ENCODE measurements around the gene IL23A. TPM values are rescaled to one million over a fixed set of nuclear protein-coding genes. Genes with fewer than 3 reads are reported as not detected.

IL23A gene
- total and polyA plus RNA-seq, 2 of the 13 experiments (the other 11 are each of a cell fraction or from before 2014, with no cell fraction given), result 0.33 to 0.35 TPM

DNA sequence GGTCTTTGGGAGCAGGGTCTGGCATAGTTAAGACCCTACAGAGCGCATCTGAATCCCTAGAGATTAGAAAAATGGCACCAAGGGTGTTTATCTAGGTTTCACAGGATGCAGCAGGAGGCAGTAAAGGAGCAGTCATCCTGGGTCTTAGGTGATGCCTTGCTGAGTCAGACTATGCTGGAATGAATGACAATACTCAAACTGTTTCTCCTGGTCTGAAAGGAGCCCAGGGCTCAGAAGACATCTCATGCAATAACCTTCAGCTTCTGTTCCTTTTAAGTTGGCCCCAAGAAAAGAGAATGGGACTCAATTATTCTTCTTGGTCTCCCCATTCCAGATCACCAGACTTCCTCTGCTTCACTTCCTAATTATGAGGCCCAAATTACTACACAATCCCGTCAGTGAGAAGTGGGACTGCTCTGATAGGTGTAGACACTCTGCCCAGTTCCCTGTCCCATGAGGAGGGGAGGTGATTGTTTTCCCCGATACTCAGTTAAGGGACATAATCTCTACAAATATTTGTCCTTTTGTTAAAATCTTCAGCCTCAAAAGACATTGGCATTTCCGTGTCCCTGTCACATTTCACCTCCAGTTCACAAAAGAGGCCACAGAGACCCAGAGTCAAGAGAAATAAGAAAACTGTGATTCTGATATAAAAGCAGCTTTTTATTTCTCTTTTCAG, 38.8 kb downstream of the IL23A start (continued):
- TF ChIP-seq NFIB (CRISPR knock-in tag; IDR thresholded peaks at IDR 0.05; ENCODE audit: borderline replicate concordance) (no peak), YY1 (IDR thresholded peaks at IDR 0.05; ENCODE audit: insufficient read depth, insufficient replicate concordance, low read depth, low read length) (no peak), ZSCAN12 (CRISPR knock-in tag; IDR thresholded peaks at IDR 0.05) (no peak), FOXK1 (CRISPR knock-in tag; IDR thresholded peaks at IDR 0.05; ENCODE audit: borderline replicate concordance, low read depth) (no peak), EEA1 (CRISPR knock-in tag; IDR thresholded peaks at IDR 0.05; ENCODE audit: borderline replicate concordance) (no peak), ZBTB20 (CRISPR knock-in tag; IDR thresholded peaks at IDR 0.05; ENCODE audit: borderline replicate concordance, low read depth) (no peak)
- TF ChIP-seq, protein P1, sequence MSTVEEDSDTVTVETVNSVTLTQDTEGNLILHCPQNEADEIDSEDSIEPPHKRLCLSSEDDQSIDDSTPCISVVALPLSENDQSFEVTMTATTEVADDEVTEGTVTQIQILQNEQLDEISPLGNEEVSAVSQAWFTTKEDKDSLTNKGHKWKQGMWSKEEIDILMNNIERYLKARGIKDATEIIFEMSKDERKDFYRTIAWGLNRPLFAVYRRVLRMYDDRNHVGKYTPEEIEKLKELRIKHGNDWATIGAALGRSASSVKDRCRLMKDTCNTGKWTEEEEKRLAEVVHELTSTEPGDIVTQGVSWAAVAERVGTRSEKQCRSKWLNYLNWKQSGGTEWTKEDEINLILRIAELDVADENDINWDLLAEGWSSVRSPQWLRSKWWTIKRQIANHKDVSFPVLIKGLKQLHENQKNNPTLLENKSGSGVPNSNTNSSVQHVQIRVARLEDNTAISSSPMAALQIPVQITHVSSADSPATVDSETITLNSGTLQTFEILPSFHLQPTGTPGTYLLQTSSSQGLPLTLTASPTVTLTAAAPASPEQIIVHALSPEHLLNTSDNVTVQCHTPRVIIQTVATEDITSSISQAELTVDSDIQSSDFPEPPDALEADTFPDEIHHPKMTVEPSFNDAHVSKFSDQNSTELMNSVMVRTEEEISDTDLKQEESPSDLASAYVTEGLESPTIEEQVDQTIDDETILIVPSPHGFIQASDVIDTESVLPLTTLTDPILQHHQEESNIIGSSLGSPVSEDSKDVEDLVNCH (CRISPR knock-in tag; IDR thresholded peaks at IDR 0.05), result no peak

GRCh38 chr12:56377989-56378316, 39.3 kb downstream of the IL23A start:
- CTCF ChIA-PET (ENCODE audit: low intra/inter-chr PET ratio, low total read pairs), result no interaction called here

More at GRCh38 chr12:56377989-56378316, 39.3 kb downstream of the IL23A start:
- BruUV-seq (replicated peaks), result no TSS peak
- Histone ChIP-seq H3K36me3 (replicated peaks in 1 of 2; ENCODE audit: control insufficient read depth in 1 of 2, insufficient read depth in 2 of 2, low read length in 2 of 2) (no peaks in the 10 kb centered on the region), H4K20me1 (ENCODE audit: insufficient read depth, low read length) (no peaks in the 10 kb centered on the region), H3K4me1 (ENCODE audit: insufficient read depth, low read length) (peaks cover 45% of the 10 kb centered on the region), H3K4me3 (replicated peaks in 1 of 3; ENCODE audit: insufficient read depth in 1 of 3, low read depth in 2 of 3, low read length in 3 of 3) (no peak overlapping the region), H3K9me3 (ENCODE audit: low read length) (no peaks in the 10 kb centered on the region), H3K4me2 (ENCODE audit: low read depth, low read length) (peak overlapping the region; percentile 46; the same call in 1 of the 2 replicates), H3K79me2 (ENCODE audit: insufficient read depth, low read length) (no peaks in the 10 kb centered on the region), H2AFZ (ENCODE audit: low read length) (peak overlapping the region; percentile 38), H3K27ac (ENCODE audit: extremely low read length, insufficient read depth, low read length) (no peak overlapping the region), H3K9ac (ENCODE audit: insufficient read depth, low read depth, low read length) (no peak overlapping the region), H3K27me3 (ENCODE audit: control insufficient read depth in 1 of 2, insufficient read depth in 2 of 2, low read length in 2 of 2) (peaks cover 0 to 7% of the 10 kb centered on the region in 2 experiments; a peak in 1 of 5 replicates)
- DNase-seq (ENCODE audit: low spot score) (no peak), ATAC-seq (no peak), FAIRE-seq (no peak)
- in situ Hi-C loops (cut with HindIII; ENCODE audit: extremely low pct_ligation_motif_present, low pct_unique_long_range_greater_than_20kb) (no loop called here), intact Hi-C loops (cut with micrococcal nuclease; ENCODE audit: unreplicated experiment) (no loop called here)
- POLR2A ChIA-PET, result no interaction called here
- WGBS (ENCODE audit: low lambda C conversion rate), result 6% methylated on average over 1 of the region's 1 CpG
- TF ChIP-seq ELF3 (CRISPR knock-in tag; IDR thresholded peaks at IDR 0.05) (no peak), ZNF761 (CRISPR knock-in tag; conservative IDR thresholded peaks at IDR 0.05) (no peak), POLR2AphosphoS2 (IDR thresholded peaks at IDR 0.05; ENCODE audit: low read depth, low read length) (no peak), ZBTB7A (CRISPR knock-in tag; IDR thresholded peaks at IDR 0.05) (no peak), NR1H2 (CRISPR knock-in tag; IDR thresholded peaks at IDR 0.05; ENCODE audit: borderline replicate concordance, low read depth) (no peak), TOE1 (CRISPR knock-in tag; IDR thresholded peaks at IDR 0.05) (no peak), CHD4 (IDR thresholded peaks at IDR 0.05; ENCODE audit: borderline replicate concordance, low read length) (no peak), ZNF749 (CRISPR knock-in tag; IDR thresholded peaks at IDR 0.05; ENCODE audit: borderline replicate concordance) (no peak), SP5 (CRISPR knock-in tag; IDR thresholded peaks at IDR 0.05; ENCODE audit: borderline replicate concordance, low read depth) (no peak)

Data from HepG2 (cell line).